Measurements from ENCODE around the gene MAGEL2.
A peak's percentile ranks its signal among the peaks of the same experiment; 100 is the strongest.

Gene MAGEL2

GRCh38 chr15:23647421-23648370, at the start of gene MAGEL2:
Gene MAGEL2, minus strand, starts transcription at chr15:23647867. Its CDS starts 125 bp downstream, at chr15:23647742.
- DNase-seq, result no peak

GRCh38 chr15:23695282-23695681, 47.6 kb upstream of the MAGEL2 start:
- DNase-seq, result no peak

DNA sequence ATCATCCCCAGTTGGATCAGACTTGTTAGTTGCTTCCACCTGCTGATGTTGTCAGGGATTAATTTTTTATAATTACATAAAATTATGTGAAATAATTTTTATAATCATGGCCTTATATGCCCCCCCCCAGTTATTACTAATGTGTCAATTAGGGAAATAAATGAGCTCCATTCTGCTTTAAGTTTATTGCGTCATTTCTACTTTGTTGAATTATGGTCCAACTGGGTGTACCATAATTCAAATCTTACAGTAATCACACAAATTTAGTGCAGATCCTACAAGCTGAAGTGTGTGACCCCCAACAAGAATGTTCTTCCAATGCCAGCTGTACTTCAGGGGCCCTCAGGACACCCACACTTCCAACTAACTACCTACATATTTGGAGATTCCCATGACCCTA, 46.9 kb upstream of the MAGEL2 start:
- DNase-seq, result no peak

GRCh38 chr15:23690450-23690852, 42.8 kb upstream of the MAGEL2 start:
- no peak for DNase-seq

DNA sequence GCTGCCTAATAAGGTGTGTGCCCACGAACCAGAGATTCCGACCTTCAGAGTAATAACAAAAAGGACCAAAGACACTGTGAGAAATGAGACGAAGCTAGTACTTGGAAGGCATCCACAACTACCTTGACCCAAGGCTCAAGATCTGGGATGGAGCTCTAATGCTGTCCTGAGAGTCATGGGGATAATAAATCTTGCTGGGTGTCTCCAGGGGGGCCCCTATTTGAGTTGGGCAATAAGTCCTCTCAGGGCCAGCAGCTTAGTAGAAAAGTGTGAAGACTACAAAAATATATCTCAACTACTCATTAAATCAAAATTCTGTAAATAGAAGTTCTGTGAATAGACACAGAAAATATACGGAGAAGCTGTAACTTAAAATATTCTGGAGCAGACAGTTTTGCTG, 42.3 kb upstream of the MAGEL2 start:
- DNase-seq, result no peak

GRCh38 chr15:23687143-23687470, 39.4 kb upstream of the MAGEL2 start, which contains the start of gene NDN:
Gene NDN, minus strand, starts transcription at chr15:23687305. Its CDS starts 88 bp downstream, at chr15:23687217.
- no peak for DNase-seq

DNA sequence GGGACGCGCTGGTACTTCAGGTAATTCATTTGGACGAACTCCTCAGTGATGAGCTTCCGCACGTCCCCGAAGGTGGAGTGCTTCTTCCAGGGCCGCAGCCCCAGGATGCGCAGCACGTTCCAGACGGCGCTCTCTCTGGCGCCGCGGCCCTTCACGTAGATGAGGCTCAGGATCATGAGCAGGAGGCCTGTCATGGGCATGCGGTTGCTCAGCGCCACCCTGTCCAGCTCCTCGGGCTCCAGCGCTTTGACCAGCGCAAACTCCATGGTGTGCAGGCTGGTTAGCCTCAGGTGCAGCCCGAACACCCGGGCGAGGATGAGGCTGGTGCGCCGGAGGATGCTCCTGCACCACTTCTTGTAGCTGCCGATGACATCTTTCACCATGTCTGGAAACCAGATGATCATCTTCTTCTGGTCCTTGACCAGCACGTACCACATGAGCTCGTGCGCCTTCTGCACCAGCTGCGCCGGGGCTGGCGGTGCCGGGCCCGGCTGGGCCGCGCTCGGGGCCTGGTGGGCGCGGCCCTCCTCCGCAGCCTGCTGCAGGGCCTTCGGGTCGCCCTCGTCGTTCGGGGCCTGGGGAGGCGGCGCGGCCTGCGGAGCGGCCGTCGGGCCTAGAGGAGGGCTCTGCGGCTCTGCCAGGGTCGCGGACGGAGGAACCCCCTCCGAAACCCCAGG, 38.9 kb upstream of the MAGEL2 start:
- no peak for DNase-seq

DNA sequence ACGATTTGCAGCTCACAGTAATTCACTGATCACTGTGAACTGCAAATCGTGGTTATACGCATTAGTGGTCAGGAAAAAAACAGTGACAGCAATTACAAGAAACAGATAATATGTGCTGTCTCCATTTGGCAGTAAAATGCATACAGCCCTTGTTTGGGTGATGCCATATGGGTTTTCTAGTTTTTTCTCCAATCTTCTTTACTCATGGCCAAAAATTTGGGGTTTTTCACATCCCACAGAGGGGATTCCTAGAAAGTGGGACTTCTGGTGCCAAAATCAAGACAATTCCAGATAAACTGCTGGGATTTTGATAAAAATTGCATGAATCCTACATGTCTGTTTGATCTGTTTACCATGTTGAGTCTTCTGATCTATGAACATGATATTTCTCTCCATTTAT, 23.8 kb upstream of the MAGEL2 start:
- DNase-seq, result no peak

GRCh38 chr15:23670970-23671369, 23.3 kb upstream of the MAGEL2 start:
- no peak for DNase-seq

- DNase-seq, result no peak
Observed at GRCh38 chr15:23663232-23663631, 15.6 kb upstream of the MAGEL2 start.

DNA sequence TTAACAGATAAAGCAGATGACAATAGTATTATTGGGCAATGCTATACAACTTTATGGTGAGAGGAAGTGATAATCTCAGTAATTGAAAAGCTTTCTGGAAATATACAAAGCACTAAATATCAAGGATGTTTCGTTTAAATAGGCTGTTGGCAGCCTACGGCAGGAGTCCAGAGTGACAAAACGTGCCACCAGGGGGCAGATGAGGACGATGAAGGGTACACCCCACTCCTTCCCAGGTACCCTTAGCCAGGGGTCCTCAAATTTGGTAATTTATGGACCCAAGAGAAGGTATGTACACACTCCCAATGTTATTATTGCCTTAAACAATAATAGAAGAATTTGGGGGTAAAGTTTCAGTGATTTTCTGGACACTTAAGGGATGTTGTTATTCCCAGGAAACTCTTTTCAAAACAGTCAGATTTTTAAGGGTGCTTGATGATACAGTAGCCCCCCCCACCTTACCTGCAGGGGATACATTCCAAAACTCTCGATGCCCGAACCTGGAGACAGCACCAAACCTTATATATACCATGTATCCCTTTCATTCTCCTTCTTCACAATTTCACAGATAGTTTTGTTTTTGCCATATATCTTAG, 1.4 kb upstream of the MAGEL2 start:
- peak in 1 of 2 donors; percentile 7 for DNase-seq

DNA sequence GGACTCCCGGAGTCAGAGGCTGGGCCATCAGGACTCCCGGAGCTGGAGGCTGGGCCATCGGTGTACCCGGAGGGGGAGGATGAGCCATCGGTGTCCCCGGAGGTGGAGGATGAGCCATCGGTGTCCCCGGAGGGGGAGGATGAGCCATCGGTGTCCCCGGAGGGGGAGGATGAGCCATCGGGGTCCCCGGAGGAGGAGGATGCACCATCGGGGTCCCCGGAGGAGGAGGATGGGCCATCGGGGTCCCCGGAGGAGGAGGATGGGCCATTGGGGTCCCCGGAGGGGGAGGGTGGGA, 719 bp downstream of the MAGEL2 start:
- no peak for DNase-seq

- DNase-seq, result no peak
Observed at GRCh38 chr15:23646165-23647000, 1.3 kb downstream of the MAGEL2 start.

DNA sequence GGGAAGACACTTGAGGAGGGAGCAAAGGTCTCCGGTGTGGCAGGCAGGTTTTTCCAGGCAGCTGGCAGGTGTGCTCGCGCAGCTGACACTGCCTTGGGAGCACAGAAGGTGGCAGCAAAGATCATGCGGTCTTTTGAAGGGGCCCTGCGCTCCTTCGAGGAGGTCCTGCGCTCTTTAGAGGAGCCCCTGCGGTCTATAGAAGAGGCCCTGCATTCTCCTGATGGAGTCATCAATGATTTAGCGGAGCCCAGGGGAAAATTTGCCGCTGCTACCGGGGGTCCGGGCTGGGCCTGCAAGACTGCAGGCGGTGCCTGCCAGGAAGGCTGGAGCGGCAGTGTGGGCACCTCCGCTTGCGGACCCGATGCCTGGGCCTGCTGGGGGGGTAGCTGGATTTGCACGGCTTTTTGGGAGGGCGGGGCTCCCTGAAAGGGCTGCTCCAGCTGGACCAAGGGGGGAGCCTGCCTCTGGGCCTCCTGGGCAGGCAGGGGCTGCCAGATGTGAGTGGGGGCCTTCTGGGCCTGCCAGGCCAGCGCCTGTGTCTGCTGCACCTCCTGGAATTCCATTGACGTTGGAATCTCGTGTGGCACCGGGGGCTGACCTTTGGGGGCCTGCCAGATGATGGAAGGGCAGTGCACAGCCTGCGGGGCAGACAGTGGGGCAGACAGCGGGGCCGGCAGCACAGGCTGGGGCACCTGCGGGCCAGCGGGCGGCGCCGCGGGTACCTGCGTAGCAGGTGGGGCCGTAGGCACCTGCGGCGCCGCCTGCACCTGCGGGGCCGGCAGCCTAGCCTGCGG, 2.1 kb downstream of the MAGEL2 start:
- DNase-seq, result no peak

DNA sequence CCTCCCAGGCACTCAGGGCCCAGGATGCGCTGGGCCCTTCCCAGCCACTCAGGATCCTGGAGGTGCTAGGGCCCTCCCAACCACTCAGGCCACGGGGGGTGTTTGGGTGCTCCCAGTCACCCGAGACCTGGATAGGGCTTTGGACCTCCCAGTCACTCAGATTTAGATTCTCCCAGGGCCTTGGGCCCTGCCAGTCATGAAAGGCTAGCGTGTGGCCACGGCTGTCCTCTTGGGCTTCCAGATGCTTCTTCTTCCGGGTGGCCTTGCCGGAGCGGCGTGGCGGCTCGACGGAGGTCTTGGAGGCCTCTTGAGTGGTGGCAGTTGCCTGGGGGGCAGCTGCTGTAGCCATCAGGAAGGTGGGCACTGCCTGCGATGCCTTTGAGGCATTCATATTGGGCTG, 2.8 kb downstream of the MAGEL2 start:
- DNase-seq, result no peak

- peak in 1 of 2 donors; percentile 9 for DNase-seq
Observed at GRCh38 chr15:23642413-23643044, 5.1 kb downstream of the MAGEL2 start.

GRCh38 chr15:23634181-23634580, 13.5 kb downstream of the MAGEL2 start:
- no peak for DNase-seq

- no peak for DNase-seq
Observed at GRCh38 chr15:23629234-23629805, 18.3 kb downstream of the MAGEL2 start.

GRCh38 chr15:23628612-23629233, 18.9 kb downstream of the MAGEL2 start:
- no peak for DNase-seq

- no peak for DNase-seq
Observed at GRCh38 chr15:23616536-23616935, 31.1 kb downstream of the MAGEL2 start.

DNA sequence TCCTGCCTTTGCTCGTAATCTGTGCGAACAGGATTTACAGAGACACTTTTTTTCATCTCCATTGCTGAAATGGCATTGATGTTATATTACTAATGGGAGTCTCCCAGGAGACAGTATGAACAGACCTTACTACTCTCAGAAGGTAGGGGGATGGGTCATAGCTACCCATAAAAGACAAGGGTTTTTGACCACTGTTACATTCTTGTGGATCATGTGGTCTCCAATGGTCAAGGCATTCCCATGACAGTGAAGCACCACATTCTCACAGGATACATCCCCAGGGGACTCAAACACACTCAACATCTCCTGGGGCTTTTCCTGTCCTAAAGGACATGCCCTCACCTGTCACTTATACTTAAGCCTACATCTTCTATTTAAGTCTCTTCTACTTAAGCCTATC, 41.4 kb downstream of the MAGEL2 start:
- no peak for DNase-seq

Measured in CD4-positive, alpha-beta T cell treated with Interleukin-1 beta for 1 hour (primary cell).